ENCODE data around the gene ABAT. TPM values are rescaled to one million over a fixed set of nuclear protein-coding genes. Genes with fewer than 3 reads are reported as not detected.

Gene ABAT
- total RNA-seq (10 to 100 TPM in 1 of 2 donors, 1 to 10 TPM in 1; 9.6 to 14.0 TPM), polyA plus RNA-seq (1 to 10 TPM; 4.4 to 4.5 TPM)
- long read RNA-seq, donor 1, full-length matches to known transcripts, result 9 of 9 reads
- long read RNA-seq, donor 1, partial matches to known transcripts, result 0 of 9 reads
- long read RNA-seq, donor 1, other reads (novel, unspliced or antisense), result 0 of 9 reads
- long read RNA-seq, donor 2, partial matches to known transcripts, result 0 of 1 reads
- long read RNA-seq, donor 2, other reads (novel, unspliced or antisense), result 0 of 1 reads
- long read RNA-seq, donor 3, full-length matches to known transcripts, result 1 of 1 reads
- long read RNA-seq, donor 3, partial matches to known transcripts, result 0 of 1 reads
- long read RNA-seq, donor 3, other reads (novel, unspliced or antisense), result 0 of 1 reads
- long read RNA-seq, donor 4, partial matches to known transcripts, result 7 of 9 reads
- long read RNA-seq, donor 4, other reads (novel, unspliced or antisense), result 0 of 9 reads
- long read RNA-seq, donor 5, full-length matches to known transcripts, result 10 of 10 reads
- long read RNA-seq, donor 5, partial matches to known transcripts, result 0 of 10 reads
- long read RNA-seq, donor 5, other reads (novel, unspliced or antisense), result 0 of 10 reads

GRCh38 chr16:8674413-8675022 lies at the start of gene ABAT:
TSS of gene ABAT (plus strand) at chr16:8674617. CDS start at chr16:8735740, 61,123 bp downstream.
- no peaks in the 10 kb centered on the region for H3K36me3 ChIP-seq (ENCODE audit: control insufficient read depth in 4 of 4, insufficient read depth in 4 of 4, low read length in 4 of 4)
- H3K9ac ChIP-seq (ENCODE audit: insufficient read depth in 1 of 2, low read length in 2 of 2), result peak within 1 kb of the TSS in 1 of 2 donors; percentile 40
- peak; percentile 100 for ATAC-seq (ENCODE audit: insufficient read depth, low FRiP score)
- WGBS, 2 donors, result 3% methylated on average over 43 to 49 of the region's 49 CpGs
- peak within 1 kb of the TSS in 1 of 2 donors; percentile 30 for H3K27ac ChIP-seq (ENCODE audit: low read depth in 1 of 2, low read length in 1 of 2)
- peak within 1 kb of the TSS; percentile 72 for H3K4me3 ChIP-seq
- H3K9me3 ChIP-seq (ENCODE audit: control insufficient read depth in 4 of 4, insufficient read depth in 3 of 4, low read length in 3 of 4), result peaks cover 0 to under 1% (median under 1%) of the 10 kb centered on the region in 4 donors
- H3K27me3 ChIP-seq (ENCODE audit: control insufficient read depth in 3 of 3, insufficient read depth in 3 of 3, low read length in 2 of 3), result no peaks in the 10 kb centered on the region
- DNase-seq, result peak; percentile 87 to 92 (median 89)
- H3K4me1 ChIP-seq (ENCODE audit: control insufficient read depth in 5 of 5, insufficient read depth in 5 of 5, low read length in 5 of 5), result peaks cover 0 to 16% (median 0%) of the 10 kb centered on the region in 5 donors
- TF ChIP-seq, protein P1, sequence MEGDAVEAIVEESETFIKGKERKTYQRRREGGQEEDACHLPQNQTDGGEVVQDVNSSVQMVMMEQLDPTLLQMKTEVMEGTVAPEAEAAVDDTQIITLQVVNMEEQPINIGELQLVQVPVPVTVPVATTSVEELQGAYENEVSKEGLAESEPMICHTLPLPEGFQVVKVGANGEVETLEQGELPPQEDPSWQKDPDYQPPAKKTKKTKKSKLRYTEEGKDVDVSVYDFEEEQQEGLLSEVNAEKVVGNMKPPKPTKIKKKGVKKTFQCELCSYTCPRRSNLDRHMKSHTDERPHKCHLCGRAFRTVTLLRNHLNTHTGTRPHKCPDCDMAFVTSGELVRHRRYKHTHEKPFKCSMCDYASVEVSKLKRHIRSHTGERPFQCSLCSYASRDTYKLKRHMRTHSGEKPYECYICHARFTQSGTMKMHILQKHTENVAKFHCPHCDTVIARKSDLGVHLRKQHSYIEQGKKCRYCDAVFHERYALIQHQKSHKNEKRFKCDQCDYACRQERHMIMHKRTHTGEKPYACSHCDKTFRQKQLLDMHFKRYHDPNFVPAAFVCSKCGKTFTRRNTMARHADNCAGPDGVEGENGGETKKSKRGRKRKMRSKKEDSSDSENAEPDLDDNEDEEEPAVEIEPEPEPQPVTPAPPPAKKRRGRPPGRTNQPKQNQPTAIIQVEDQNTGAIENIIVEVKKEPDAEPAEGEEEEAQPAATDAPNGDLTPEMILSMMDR (IDR thresholded peaks at IDR 0.05; ENCODE audit: control extremely low read depth, extremely low read depth), result no peak

DNA sequence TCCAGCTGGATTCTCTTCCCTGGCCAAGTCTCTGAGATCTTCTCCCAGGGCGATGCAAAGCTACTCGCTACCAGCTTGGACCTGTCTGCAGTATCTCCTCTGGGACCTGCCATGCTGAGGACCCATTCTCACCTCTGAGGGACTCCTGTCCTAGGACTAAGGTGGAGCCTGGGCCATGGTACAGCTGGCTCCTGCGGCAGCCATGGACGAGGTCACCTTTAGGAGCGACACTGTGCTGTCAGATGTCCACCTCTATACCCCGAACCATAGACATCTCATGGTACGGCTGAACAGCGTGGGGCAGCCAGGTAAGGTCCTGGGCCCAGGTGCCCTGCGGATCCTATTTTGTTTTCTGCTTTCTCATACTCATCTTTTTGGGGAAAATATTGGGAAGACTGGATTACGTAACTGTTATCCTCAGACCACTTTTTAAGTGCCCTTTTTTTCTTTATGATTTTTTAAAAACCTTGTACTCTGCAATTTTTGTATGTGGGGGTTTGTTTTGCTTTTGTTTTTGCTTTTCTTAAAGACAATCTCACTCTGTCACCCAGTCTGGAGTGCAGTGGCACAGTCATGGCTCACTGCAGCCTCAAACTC lies 48.8 kb upstream of the ABAT start:
- Histone ChIP-seq H3K4me1 (ENCODE audit: control insufficient read depth in 5 of 5, insufficient read depth in 5 of 5, low read length in 5 of 5) (peaks cover 2 to 14% (median 5%) of the 10 kb centered on the region in 5 donors), H3K36me3 (ENCODE audit: control insufficient read depth in 4 of 4, insufficient read depth in 4 of 4, low read length in 4 of 4) (peaks cover 22 to 44% (median 42%) of the 10 kb centered on the region in 4 donors), H3K9me3 (ENCODE audit: control insufficient read depth in 4 of 4, insufficient read depth in 3 of 4, low read length in 3 of 4) (no peaks in the 10 kb centered on the region), H3K9ac (ENCODE audit: insufficient read depth in 1 of 2, low read length in 2 of 2) (no peak overlapping the region), H3K4me3 (no peak overlapping the region), H3K27me3 (ENCODE audit: control insufficient read depth in 3 of 3, insufficient read depth in 3 of 3, low read length in 2 of 3) (no peaks in the 10 kb centered on the region), H3K27ac (ENCODE audit: low read depth in 1 of 2, low read length in 1 of 2) (no peak overlapping the region)
- no peak for DNase-seq
- no peak for ATAC-seq (ENCODE audit: insufficient read depth, low FRiP score)
- TF ChIP-seq, protein P1 (IDR thresholded peaks at IDR 0.05; ENCODE audit: control extremely low read depth, extremely low read depth), result no peak
- 97% methylated on average over 10 of the region's 10 CpGs for WGBS, 2 donors

DNA sequence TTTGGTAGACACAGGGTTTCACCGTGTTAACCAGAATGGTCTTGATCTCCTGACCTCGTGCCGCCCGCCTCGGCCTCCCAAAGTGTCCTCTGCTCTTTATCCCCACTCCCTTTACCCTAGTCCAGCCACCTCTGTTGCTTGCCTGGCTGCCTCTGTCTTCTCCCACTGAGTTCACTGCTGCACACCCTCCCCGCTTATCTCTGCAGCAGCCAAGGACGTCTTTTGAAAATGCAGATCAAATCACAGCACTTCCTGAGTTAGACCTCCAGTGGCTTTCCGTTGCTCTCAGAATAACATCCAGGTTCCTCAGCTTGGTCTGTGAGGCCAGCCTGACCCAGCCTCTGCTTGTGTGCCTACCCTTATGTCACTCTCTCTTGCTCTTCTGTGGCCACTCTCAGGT lies 47.5 kb upstream of the ABAT start:
- DNase-seq, result no peak
- ATAC-seq (ENCODE audit: insufficient read depth, low FRiP score), result no peak
- TF ChIP-seq, protein P1 (IDR thresholded peaks at IDR 0.05; ENCODE audit: control extremely low read depth, extremely low read depth), result no peak
- 90 to 91% methylated on average over 8 of the region's 8 CpGs for WGBS, 2 donors
- Histone ChIP-seq H3K4me1 (ENCODE audit: control insufficient read depth in 5 of 5, insufficient read depth in 5 of 5, low read length in 5 of 5) (peaks cover 2 to 14% (median 5%) of the 10 kb centered on the region in 5 donors), H3K27ac (ENCODE audit: low read depth in 1 of 2, low read length in 1 of 2) (no peak overlapping the region), H3K9me3 (ENCODE audit: control insufficient read depth in 4 of 4, insufficient read depth in 3 of 4, low read length in 3 of 4) (no peaks in the 10 kb centered on the region), H3K9ac (ENCODE audit: insufficient read depth in 1 of 2, low read length in 2 of 2) (no peak overlapping the region), H3K4me3 (no peak overlapping the region), H3K27me3 (ENCODE audit: control insufficient read depth in 3 of 3, insufficient read depth in 3 of 3, low read length in 2 of 3) (no peaks in the 10 kb centered on the region), H3K36me3 (ENCODE audit: control insufficient read depth in 4 of 4, insufficient read depth in 4 of 4, low read length in 4 of 4) (peaks cover 22 to 54% (median 45%) of the 10 kb centered on the region in 4 donors)
